ENCODE measurements around the gene CIZ1. TPM values are rescaled to one million over a fixed set of nuclear protein-coding genes. Genes with fewer than 3 reads are reported as not detected.

The CIZ1 gene
- total RNA-seq, 1 experiment from 2014 or later, result 111 TPM

- Histone ChIP-seq H3K9me3 (ENCODE audit: control insufficient read depth, insufficient read depth, low read depth, low read length) (no peaks in the 10 kb centered on the region), H3K4me3 (ENCODE audit: low read depth in 2 of 2, low read length in 2 of 2) (no peak overlapping the region), H3K36me3 (ENCODE audit: control insufficient read depth, insufficient read depth, low read length) (no peaks in the 10 kb centered on the region; the same call in none of the 2 replicates), H3K4me1 (ENCODE audit: control insufficient read depth, insufficient read depth, low read length) (no peaks in the 10 kb centered on the region; the same call in 1 of the 2 replicates), H3K27ac (ENCODE audit: low read length) (no peak overlapping the region), H3K27me3 (ENCODE audit: control insufficient read depth, insufficient read depth, low read length) (no peaks in the 10 kb centered on the region)
- no peak for TF ChIP-seq CTCF (IDR thresholded peaks at IDR 0.05)
- TF ChIP-seq REST (IDR thresholded peaks at IDR 0.05; ENCODE audit: insufficient read depth in 1 of 2, low read depth in 2 of 2, low read length in 1 of 2), result no peak
- TF ChIP-seq SIN3A (IDR thresholded peaks at IDR 0.05; ENCODE audit: borderline replicate concordance, insufficient read depth, low read depth, low read length), result no peak
- no peak for TF ChIP-seq POLR2AphosphoS5 (IDR thresholded peaks at IDR 0.05; ENCODE audit: low read depth, low read length)
- no peak for TF ChIP-seq TCF7L2 (IDR thresholded peaks at IDR 0.05; ENCODE audit: low read depth, low read length)
- intact Hi-C loops (cut with micrococcal nuclease; ENCODE audit: unreplicated experiment), result no loop called here
- in situ Hi-C loops (cut with HindIII; ENCODE audit: low pct_unique_long_range_greater_than_20kb, low sequenced_read_pairs), result no loop called here
- no peak for ATAC-seq
- POLR2A ChIA-PET, result interaction anchor here (0.7 kb wide), 1 partner anchor 643 kb away, joined by 9 read pairs; no protein-coding TSS in a partner anchor
- no TSS peak for BruUV-seq (replicated peaks)
- CTCF ChIA-PET, result interaction anchor here (0.6 kb wide), 1 partner anchor 90 kb away, joined by 3 read pairs; no protein-coding TSS in a partner anchor
- DNase-seq (ENCODE audit: low read depth, low spot score), result no peak
These were observed 4.0 kb downstream of the CIZ1 start for GRCh38 chr9:128187361-128187760.

- DNase-seq (ENCODE audit: low read depth, low spot score), result no peak
- in situ Hi-C loops (cut with HindIII; ENCODE audit: low pct_unique_long_range_greater_than_20kb, low sequenced_read_pairs) (no loop called here), intact Hi-C loops (cut with micrococcal nuclease; ENCODE audit: unreplicated experiment) (no loop called here)
- H3K4me1 ChIP-seq (ENCODE audit: control insufficient read depth, insufficient read depth, low read length), result no peaks in the 10 kb centered on the region; the same call in 1 of the 2 replicates
- ChIA-PET POLR2A (interaction anchor here (0.7 kb wide), 1 partner anchor 644 kb away, joined by 9 read pairs; no protein-coding TSS in a partner anchor), CTCF (interaction anchor here (0.5 to 0.6 kb wide), 2 partner anchors 20 to 91 kb away, joined by 3 read pairs; no protein-coding TSS in a partner anchor)
- no peaks in the 10 kb centered on the region for H3K27me3 ChIP-seq (ENCODE audit: control insufficient read depth, insufficient read depth, low read length)
- TF ChIP-seq REST (IDR thresholded peaks at IDR 0.05; ENCODE audit: insufficient read depth in 1 of 2, low read depth in 2 of 2, low read length in 1 of 2), result no peak
- no peak for TF ChIP-seq CTCF (IDR thresholded peaks at IDR 0.05)
- no peak for TF ChIP-seq TCF7L2 (IDR thresholded peaks at IDR 0.05; ENCODE audit: low read depth, low read length)
- TF ChIP-seq POLR2AphosphoS5 (IDR thresholded peaks at IDR 0.05; ENCODE audit: low read depth, low read length), result no peak
- no peak for TF ChIP-seq SIN3A (IDR thresholded peaks at IDR 0.05; ENCODE audit: borderline replicate concordance, insufficient read depth, low read depth, low read length)
- H3K36me3 ChIP-seq (ENCODE audit: control insufficient read depth, insufficient read depth, low read length), result no peaks in the 10 kb centered on the region; the same call in none of the 2 replicates
- BruUV-seq (replicated peaks), result no TSS peak
- H3K9me3 ChIP-seq (ENCODE audit: control insufficient read depth, insufficient read depth, low read depth, low read length), result no peaks in the 10 kb centered on the region
- H3K27ac ChIP-seq (ENCODE audit: low read length), result no peak overlapping the region
- ATAC-seq, result no peak
- no peak overlapping the region for H3K4me3 ChIP-seq (ENCODE audit: low read depth in 2 of 2, low read length in 2 of 2)
These were observed 5.1 kb downstream of the CIZ1 start for GRCh38 chr9:128185979-128186965.
